Spleen (tissue), 11 donors: ENCODE results near the gene RNF169. TPM values are rescaled to one million over a fixed set of nuclear protein-coding genes. Genes with fewer than 3 reads are reported as not detected.

ENCODE experiments used
- DNase-seq: peaks from one replicate; pipeline ENCODE4 v3.0.0-alpha.2; 2020
- H3K27ac ChIP-seq, 8 donors: fragments of 200-600 bp; sonication (generic) in 7 of 8; 1 replicate in 4 of 8; 2 replicates in 4 of 8; pipeline versions ENCODE4 v1.5.0 to v1.8.0; 2016 to 2021; ENCODE audit warnings: inconsistent platforms in 4 of 8, mild to moderate bottlenecking in 4 of 8, moderate library complexity in 1 of 8
- H3K27me3 ChIP-seq, 7 donors: fragments of 200-600 bp; sonication (generic) in 6 of 7; replicated peaks in 1 of 7; 1 replicate in 4 of 7; 2 replicates in 3 of 7; pipeline versions ENCODE4 v1.5.0 to v1.8.0; 2016 to 2021; ENCODE audit warnings: inconsistent platforms in 3 of 7, mild to moderate bottlenecking in 1 of 7
- H3K36me3 ChIP-seq, 6 donors: fragments of 200-600 bp; sonication (generic) in 5 of 6; 1 replicate in 4 of 6; 2 replicates in 2 of 6; pipeline versions ENCODE4 v1.5.0 to v1.8.0; 2016 to 2021; ENCODE audit warnings: inconsistent platforms in 2 of 6
- H3K4me1 ChIP-seq, 6 donors: fragments of 200-600 bp; sonication (generic) in 5 of 6; 1 replicate in 3 of 6; 2 replicates in 3 of 6; pipeline versions ENCODE4 v1.5.0 to v1.8.0; 2016 to 2021; ENCODE audit warnings: inconsistent platforms in 3 of 6
- H3K4me3 ChIP-seq, 8 donors: fragments of 200-600 bp; sonication (generic) in 7 of 8; 1 replicate in 4 of 8; 2 replicates in 4 of 8; pipeline versions ENCODE4 v1.5.0 to v1.8.0; 2016 to 2021; ENCODE audit warnings: inconsistent platforms in 4 of 8, mild to moderate bottlenecking in 4 of 8, moderate library complexity in 2 of 8
- H3K9me3 ChIP-seq, 8 donors: fragments of 200-600 bp; sonication (generic) in 7 of 8; 1 replicate in 4 of 8; 2 replicates in 4 of 8; pipeline versions ENCODE4 v1.5.0 to v1.8.0; 2016 to 2021; ENCODE audit warnings: inconsistent platforms in 4 of 8
- POLR2A ChIP-seq, 3 donors: fragments of 450-650 bp; IDR thresholded peaks; one replicate each; pipeline ENCODE4 v1.5.1; 2017; ENCODE audit warnings: antibody characterized with exemption in 3 of 3, mild to moderate bottlenecking in 1 of 3
- POLR2AphosphoS5 ChIP-seq, 3 donors: sonication (generic); formaldehyde crosslinking; IDR thresholded peaks; one replicate each; pipeline ENCODE4 v1.5.1; 2017; ENCODE audit warnings: antibody characterized with exemption in 3 of 3
- WGBS, 5 donors: extraction: QIAGEN DNeasy Blood & Tissue Kit in 3 of 5; methylation state at CpG; one replicate each; pipeline versions ENCODE4 v1.1.5 to v1.1.7; 2013 to 2018; 5-methylcytosine and 5-hydroxymethylcytosine counted together
- intact Hi-C: fragments of 100-400 bp; cut with DNase I; formaldehyde crosslinking; loops from one replicate; pipeline ENCODE4 v1.15.0; 2023; ENCODE audit warnings: low total_unique reads
- polyA plus RNA-seq, 3 donors: library from polyadenylated mRNA; stranded (reverse); fragments of 200-250 nt; gene quantifications; one replicate each; pipeline ENCODE4 v1.2.1, GENCODE V29; 2013
- total RNA-seq, 7 donors: library from RNA; depleted of rRNA in 3 of 7; stranded (reverse); fragments of >200 nt in 3 of 7; fragmentation: NEBNext Ultra II Directional in 4 of 7; extraction: Animal tissue kit (Norgen Biotek cat#: 25700) in 4 of 7; gene quantifications; one replicate each; pipeline versions ENCODE4 v1.1.0 to v1.2.1, GENCODE V29; 2016 to 2021
- TF ChIP-seq, protein P1 (sequence below), 11 experiments: fragments of 200-600 bp in 7 of 11; fragments of 450-650 bp in 4 of 11; sonication (generic) in 4 of 11; IDR thresholded peaks in 8 of 11; conservative IDR thresholded peaks in 3 of 11; 1 replicate in 7 of 11; 2 replicates in 4 of 11; pipeline versions ENCODE4 v1.4.0 to v1.8.0; 2016 to 2021; ENCODE audit warnings: antibody characterized with exemption in 11 of 11, inconsistent platforms in 4 of 11, mild to moderate bottlenecking in 1 of 11
- donor health status: healthy with polysubstance abuse.
- donor health status: DM: no; HTN: no; CAD: no; lungs with moderate emphysema.
- donor health status: DM: no; HTN: no; CAD: no.
- donor health status: Bipolar disorder and iron deficiency.
- donor health status: healthy.
- donor health status: DM: no; HTN: no; CAD: no.
- donor health status: DM: yes; HTN: yes; CAD: no.

Gene RNF169
- total and polyA plus RNA-seq, 10 donors, result 2.5 to 34.1 (median 24.0) TPM

DNA sequence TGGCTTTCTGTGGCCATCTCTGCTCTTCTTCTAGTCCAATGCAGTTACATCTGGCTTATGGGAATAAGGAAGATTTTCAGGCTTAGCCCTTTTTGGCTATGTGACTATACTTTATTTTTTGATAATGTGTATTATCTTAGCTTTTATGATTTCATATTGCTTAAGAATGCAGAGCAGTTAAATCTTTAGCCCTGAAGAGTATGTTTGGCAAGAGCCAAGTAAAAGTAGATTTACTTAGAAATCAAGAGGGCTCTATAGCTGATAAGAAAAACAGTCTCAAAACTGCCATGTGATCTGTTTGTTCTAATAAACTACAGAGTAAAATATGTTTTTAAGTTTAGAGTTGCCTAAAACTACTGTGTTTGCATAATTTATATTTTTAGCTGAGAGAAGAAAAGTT lies 61.2 kb downstream of the RNF169 start:
- Histone ChIP-seq H3K36me3 (peaks cover 0 to 52% (median 14%) of the 10 kb centered on the region in 6 donors), H3K4me1 (peaks cover 0 to 3% (median 0%) of the 10 kb centered on the region in 6 donors), H3K27me3 (no peaks in the 10 kb centered on the region), H3K4me3 (no peak overlapping the region), H3K27ac (no peak overlapping the region), H3K9me3 (no peaks in the 10 kb centered on the region)
- no peak for DNase-seq
- intact Hi-C loops, result no loop called here
- TF ChIP-seq POLR2A (IDR thresholded peaks at IDR 0.05) (no peak), POLR2AphosphoS5 (IDR thresholded peaks at IDR 0.05) (no peak)
- TF ChIP-seq, protein P1, sequence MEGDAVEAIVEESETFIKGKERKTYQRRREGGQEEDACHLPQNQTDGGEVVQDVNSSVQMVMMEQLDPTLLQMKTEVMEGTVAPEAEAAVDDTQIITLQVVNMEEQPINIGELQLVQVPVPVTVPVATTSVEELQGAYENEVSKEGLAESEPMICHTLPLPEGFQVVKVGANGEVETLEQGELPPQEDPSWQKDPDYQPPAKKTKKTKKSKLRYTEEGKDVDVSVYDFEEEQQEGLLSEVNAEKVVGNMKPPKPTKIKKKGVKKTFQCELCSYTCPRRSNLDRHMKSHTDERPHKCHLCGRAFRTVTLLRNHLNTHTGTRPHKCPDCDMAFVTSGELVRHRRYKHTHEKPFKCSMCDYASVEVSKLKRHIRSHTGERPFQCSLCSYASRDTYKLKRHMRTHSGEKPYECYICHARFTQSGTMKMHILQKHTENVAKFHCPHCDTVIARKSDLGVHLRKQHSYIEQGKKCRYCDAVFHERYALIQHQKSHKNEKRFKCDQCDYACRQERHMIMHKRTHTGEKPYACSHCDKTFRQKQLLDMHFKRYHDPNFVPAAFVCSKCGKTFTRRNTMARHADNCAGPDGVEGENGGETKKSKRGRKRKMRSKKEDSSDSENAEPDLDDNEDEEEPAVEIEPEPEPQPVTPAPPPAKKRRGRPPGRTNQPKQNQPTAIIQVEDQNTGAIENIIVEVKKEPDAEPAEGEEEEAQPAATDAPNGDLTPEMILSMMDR (IDR thresholded peaks at IDR 0.05 in 8 of 11, conservative IDR thresholded peaks at IDR 0.05 in 3 of 11), result no peak

GRCh38 chr11:74815966-74816365 lies 67.3 kb downstream of the RNF169 start:
- no peaks in the 10 kb centered on the region for H3K27me3 ChIP-seq
- peaks cover 0 to 18% (median 0%) of the 10 kb centered on the region in 6 donors for H3K4me1 ChIP-seq
- H3K36me3 ChIP-seq, result peaks cover 0 to 99% (median 39%) of the 10 kb centered on the region in 6 donors
- no peak for DNase-seq
- H3K4me3 ChIP-seq, result no peak overlapping the region
- H3K9me3 ChIP-seq, result no peaks in the 10 kb centered on the region
- H3K27ac ChIP-seq, result no peak overlapping the region
- 87 to 95% (median 92%) methylated on average over 3 of the region's 3 CpGs for WGBS, 5 donors
- intact Hi-C loops, result no loop called here
- no peak for TF ChIP-seq POLR2A (IDR thresholded peaks at IDR 0.05)
- TF ChIP-seq, protein P1 (IDR thresholded peaks at IDR 0.05 in 8 of 11, conservative IDR thresholded peaks at IDR 0.05 in 3 of 11), result no peak
- no peak for TF ChIP-seq POLR2AphosphoS5 (IDR thresholded peaks at IDR 0.05)

DNA sequence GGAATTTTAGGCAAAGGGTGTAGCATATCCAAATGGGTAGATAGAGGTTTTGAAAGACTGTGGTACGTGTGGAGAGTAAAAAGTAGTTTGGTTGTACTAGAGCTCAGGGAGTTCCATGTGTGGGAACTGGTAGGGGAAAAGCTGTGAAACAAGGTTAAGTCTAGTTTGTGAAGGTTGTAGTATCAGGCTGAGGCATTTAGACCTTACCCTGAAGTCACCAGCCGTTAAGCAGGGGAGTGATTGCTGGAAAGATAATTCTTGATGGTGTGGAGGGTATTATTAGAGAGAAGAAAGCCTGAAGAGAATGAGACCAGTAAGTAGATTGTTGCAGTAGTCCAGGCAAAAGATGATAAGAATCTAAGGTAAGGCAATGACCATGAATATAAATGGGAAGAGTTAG lies 68.0 kb downstream of the RNF169 start:
- no peak for DNase-seq
- intact Hi-C loops, result no loop called here
- WGBS, 5 donors, result 93 to 98% (median 96%) methylated on average over 2 of the region's 2 CpGs

DNA sequence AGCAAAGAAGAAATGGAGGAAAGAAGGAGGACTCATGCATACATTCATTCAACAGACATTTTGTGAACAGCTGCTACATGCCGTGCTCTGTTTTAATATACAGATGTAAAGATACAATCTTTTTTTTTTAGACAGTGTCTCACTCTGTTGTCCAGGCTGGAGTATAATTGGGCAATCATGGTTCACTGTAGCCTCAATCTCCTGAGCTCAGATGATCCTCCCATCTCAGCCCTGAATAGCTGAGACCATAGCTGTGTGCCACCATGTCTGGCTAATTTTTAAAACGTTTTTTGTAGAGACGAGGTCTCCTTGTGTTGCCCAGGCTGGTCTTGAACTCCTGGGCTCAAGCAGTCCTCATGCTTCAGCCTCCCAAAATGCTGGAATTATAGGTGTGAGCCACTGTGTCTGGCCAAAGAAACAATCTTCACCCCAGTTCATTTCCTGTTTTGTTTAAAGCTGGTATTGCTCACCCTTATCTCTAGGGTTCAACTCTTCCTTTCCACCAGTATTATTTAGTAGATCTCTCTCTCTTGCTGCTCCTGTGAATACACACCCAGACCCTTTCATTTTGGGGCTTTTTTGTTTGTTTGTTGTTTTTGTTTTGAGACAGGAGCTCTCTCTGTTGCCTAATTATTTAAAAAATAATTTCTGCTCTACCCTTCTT lies 69.8 kb downstream of the RNF169 start:
- intact Hi-C loops, result no loop called here
- Histone ChIP-seq H3K27ac (no peak overlapping the region), H3K36me3 (peaks cover 0 to 97% (median 29%) of the 10 kb centered on the region in 6 donors), H3K4me1 (peaks cover 0 to 29% (median 2%) of the 10 kb centered on the region in 6 donors), H3K9me3 (peaks cover 0 to 5% (median 3%) of the 10 kb centered on the region in 8 donors), H3K4me3 (no peak overlapping the region), H3K27me3 (no peaks in the 10 kb centered on the region)
- DNase-seq, result no peak
- TF ChIP-seq, protein P1 (IDR thresholded peaks at IDR 0.05 in 8 of 11, conservative IDR thresholded peaks at IDR 0.05 in 3 of 11), result no peak
- TF ChIP-seq POLR2AphosphoS5 (IDR thresholded peaks at IDR 0.05), result no peak
- no peak for TF ChIP-seq POLR2A (IDR thresholded peaks at IDR 0.05)
- WGBS, 5 donors, result 76 to 92% (median 89%) methylated on average over 3 of the region's 3 CpGs

More for the DNA sequence above, 68.0 kb downstream of the RNF169 start:
- H3K36me3 ChIP-seq, result peaks cover 0 to 97% (median 35%) of the 10 kb centered on the region in 6 donors
- H3K27me3 ChIP-seq, result no peaks in the 10 kb centered on the region
- peaks cover 0 to 19% (median 0%) of the 10 kb centered on the region in 6 donors for H3K4me1 ChIP-seq
- H3K27ac ChIP-seq, result no peak overlapping the region
- no peak overlapping the region for H3K4me3 ChIP-seq
- no peak for TF ChIP-seq POLR2A (IDR thresholded peaks at IDR 0.05)
- TF ChIP-seq, protein P1 (IDR thresholded peaks at IDR 0.05 in 8 of 11, conservative IDR thresholded peaks at IDR 0.05 in 3 of 11), result no peak
- TF ChIP-seq POLR2AphosphoS5 (IDR thresholded peaks at IDR 0.05), result no peak
- H3K9me3 ChIP-seq, result no peaks in the 10 kb centered on the region
